ENCODE measurements around the gene CLGN.
"Not testable (repeated sequence)": the region's sequence is repeated elsewhere in the genome, so short reads cannot be mapped to it uniquely, and the experiment has no call there.

GRCh38 chr4:140413130-140413969 is 14.1 kb downstream of the CLGN start:
- not testable (repeated sequence) for TF ChIP-seq CTCF (IDR thresholded peaks at IDR 0.05; ENCODE audit: insufficient read depth, low read length); GABPA (IDR thresholded peaks at IDR 0.05; ENCODE audit: low read depth); REST (IDR thresholded peaks at IDR 0.05; ENCODE audit: insufficient replicate concordance, low read depth); POLR2AphosphoS5 (IDR thresholded peaks at IDR 0.05; ENCODE audit: low read depth); SPI1 (IDR thresholded peaks at IDR 0.05; ENCODE audit: borderline replicate concordance, low read depth)
